HepG2 (cell line): ENCODE measurements around the gene SLC24A5. TPM values are rescaled to one million over a fixed set of nuclear protein-coding genes. Genes with fewer than 3 reads are reported as not detected.
A peak's percentile ranks its signal among the peaks of the same experiment; 100 is the strongest.

Source experiments
- ATAC-seq: fragments of 200-7000 bp; cut with Tn5 transposase; 3 replicates; pipeline ENCODE4 v1.9.1; 2020; ENCODE audit warnings: mild to moderate bottlenecking, moderate library complexity
- BruUV-seq: library from RNA; stranded (reverse); fragments of 400-500 nt; replicated peaks from 2 replicates; lab custom pipeline; 2021; lab: Mats Ljungman, UMichigan
- CTCF ChIA-PET: fragments of 300-600 bp; formaldehyde crosslinking; extraction: SDS; loops from one replicate; lab custom pipeline; 2021; ENCODE audit warnings: low total read pairs, inconsistent platforms, low intra/inter-chr PET ratio; lab: Yijun Ruan, JAX
- POLR2A ChIA-PET: fragments of 350-600 bp; sonication (Branson Sonifier 250); formaldehyde crosslinking; loops from one replicate; lab custom pipeline; 2020; ENCODE audit warnings: antibody characterized with exemption, inconsistent platforms; lab: Yijun Ruan, JAX
- DNase-seq: peaks from one replicate; pipeline ENCODE4 v3.0.0-alpha.2; 2015; ENCODE audit warnings: low spot score
- FAIRE-seq: peaks from 3 replicates; lab custom pipeline; 2011; peaks lifted over from hg19 to GRCh38; lab: Jason Lieb, UNC
- H2AFZ ChIP-seq: one replicate; pipeline ENCODE4 v1.6.1; 2011; ENCODE audit warnings: low read length, inconsistent platforms
- H3K27ac ChIP-seq: fragments of 300-600 bp; 3 replicates; pipeline ENCODE4 v1.8.0; 2011; ENCODE audit warnings: mixed run types, mild to moderate bottlenecking, mixed read lengths, low read length, inconsistent platforms; ENCODE audit not compliant: insufficient read depth; ENCODE audit errors: extremely low read length
- H3K27me3 ChIP-seq, 2 experiments: fragments of 200-600 bp in 1 of 2; 2 replicates in 1 of 2; 3 replicates in 1 of 2; pipeline versions ENCODE4 v1.6.0 to v1.8.0; 2011; ENCODE audit warnings: low read length in 2 of 2, mild to moderate bottlenecking in 2 of 2, moderate library complexity in 2 of 2, inconsistent platforms in 1 of 2; ENCODE audit not compliant: insufficient read depth in 2 of 2, control insufficient read depth in 1 of 2
- H3K36me3 ChIP-seq, 2 experiments: fragments of 200-600 bp in 1 of 2; replicated peaks in 1 of 2; 2 replicates in 1 of 2; 3 replicates in 1 of 2; pipeline versions ENCODE4 v1.5.1 to v1.8.0; 2011; ENCODE audit warnings: low read length in 2 of 2, inconsistent platforms in 1 of 2; ENCODE audit not compliant: insufficient read depth in 2 of 2, control insufficient read depth in 1 of 2
- H3K4me1 ChIP-seq: 2 replicates; pipeline ENCODE4 v1.5.1; 2012; ENCODE audit warnings: low read length, inconsistent platforms; ENCODE audit not compliant: insufficient read depth
- H3K4me2 ChIP-seq: 2 replicates; pipeline ENCODE4 v1.6.0; 2011; ENCODE audit warnings: low read depth, low read length, inconsistent platforms
- H3K4me3 ChIP-seq, 3 experiments: fragments of 200-600 bp in 1 of 3; sonication (generic), shearing (Covaris generic) in 1 of 3; replicated peaks in 1 of 3; 2 replicates each; pipeline ENCODE4 v1.5.1; 2011 to 2016; ENCODE audit warnings: low read length in 3 of 3, inconsistent platforms in 2 of 3, low read depth in 2 of 3, mild to moderate bottlenecking in 2 of 3, control low read depth in 1 of 3, mixed read lengths in 1 of 3; ENCODE audit not compliant: insufficient read depth in 1 of 3
- H3K79me2 ChIP-seq: one replicate; pipeline ENCODE4 v1.6.1; 2011; ENCODE audit warnings: low read length, inconsistent platforms; ENCODE audit not compliant: insufficient read depth
- H3K9ac ChIP-seq: 2 replicates; pipeline ENCODE4 v1.6.0; 2011; ENCODE audit warnings: mild to moderate bottlenecking, low read depth, low read length, inconsistent platforms; ENCODE audit not compliant: insufficient read depth
- H3K9me3 ChIP-seq: 2 replicates; pipeline ENCODE4 v1.5.1; 2012; ENCODE audit warnings: mild to moderate bottlenecking, low read length
- H4K20me1 ChIP-seq: 2 replicates; pipeline ENCODE4 v1.6.0; 2011; ENCODE audit warnings: inconsistent platforms, mild to moderate bottlenecking, low read length, moderate library complexity; ENCODE audit not compliant: insufficient read depth
- CCDC6 ChIP-seq: sonication (generic); formaldehyde crosslinking; IDR thresholded peaks from 2 replicates; pipeline ENCODE4 v1.8.1; 2022; ENCODE audit warnings: mild to moderate bottlenecking, missing genetic modification reagents, moderate library complexity
- CTCF ChIP-seq: sonication (generic); formaldehyde crosslinking; IDR thresholded peaks from 2 replicates; pipeline ENCODE4 v1.5.0; 2020; ENCODE audit warnings: mild to moderate bottlenecking, missing genetic modification reagents, moderate library complexity
- LBX2 ChIP-seq: sonication (generic); formaldehyde crosslinking; IDR thresholded peaks from 2 replicates; pipeline ENCODE4 v1.5.0; 2020; ENCODE audit warnings: missing genetic modification reagents, mild to moderate bottlenecking, borderline replicate concordance
- MED1 ChIP-seq: sonication (generic); formaldehyde crosslinking; IDR thresholded peaks from 2 replicates; pipeline ENCODE4 v1.4.0; 2020; ENCODE audit warnings: missing genetic modification reagents
- SMC3 ChIP-seq: IDR thresholded peaks from 2 replicates; pipeline ENCODE4 v1.6.1; 2011; ENCODE audit warnings: low read length, improper control_type of control experiment
- STAG1 ChIP-seq: sonication (generic); formaldehyde crosslinking; IDR thresholded peaks from 2 replicates; pipeline ENCODE4 v1.4.0; 2020; ENCODE audit warnings: missing genetic modification reagents
- TEAD3 ChIP-seq: optimal IDR thresholded peaks from 2 replicates; pipeline ENCODE3; 2016; ENCODE audit warnings: borderline replicate concordance
- ZFX ChIP-seq: sonication (generic); formaldehyde crosslinking; IDR thresholded peaks from 2 replicates; pipeline ENCODE4 v1.4.0; 2020; ENCODE audit warnings: mild to moderate bottlenecking, low read depth, missing genetic modification reagents, moderate library complexity
- WGBS: methylation state at CpG from one replicate; pipeline ENCODE4 v1.1.6; 2017; ENCODE audit warnings: low lambda C conversion rate; 5-methylcytosine and 5-hydroxymethylcytosine counted together
- in situ Hi-C: cut with HindIII; loops from 2 replicates; pipeline ENCODE4 v1.10.0; 2017; ENCODE audit warnings: low pct_unique_long_range_greater_than_20kb; ENCODE audit not compliant: extremely low pct_ligation_motif_present
- intact Hi-C: fragments of 100-400 bp; cut with micrococcal nuclease; formaldehyde crosslinking; loops from one replicate; pipeline ENCODE4 v1.10.0; 2022; ENCODE audit not compliant: unreplicated experiment
- polyA plus RNA-seq, 8 experiments: library from polyadenylated mRNA; depleted of rRNA in 3 of 8; stranded (reverse) in 7 of 8; unstranded in 1 of 8; fragments of >200 nt; fragmentation: Illumina TruSeq in 4 of 8; extraction: Trizol in 4 of 8; gene quantifications; 2 replicates each; pipeline versions ENCODE4 v1.2.1 to v1.2.3, GENCODE V29; 2011 to 2016; ENCODE audit warnings: low read depth in 4 of 8, missing spikeins in 1 of 8, mixed read lengths in 1 of 8; ENCODE audit not compliant: insufficient read depth in 1 of 8
- total RNA-seq, 5 experiments: library from RNA; depleted of rRNA; stranded (reverse); fragments of >200 nt; fragmentation: Illumina TruSeq; extraction: Trizol; gene quantifications; 2 replicates each; pipeline ENCODE4 v1.2.3, GENCODE V29; 2016; ENCODE audit warnings: low read depth in 1 of 5

SLC24A5 gene
- total and polyA plus RNA-seq, 2 of the 13 experiments (the other 11 are each of a cell fraction or from before 2014, with no cell fraction given) = not detected

GRCh38 chr15:48109856-48110531, 10.8 kb upstream of the SLC24A5 start:
- no peak overlapping the region for H2AFZ ChIP-seq
- no peaks in the 10 kb centered on the region for H3K9me3 ChIP-seq
- CTCF ChIA-PET = no interaction called here
- no peaks in the 10 kb centered on the region for H3K27me3 ChIP-seq
- in situ Hi-C loops (loop anchor here (10.0 kb wide), 1 partner anchor 175 kb away; no protein-coding TSS in a partner anchor), intact Hi-C loops (loop anchor here (5.0 kb wide), 1 partner anchor 242 kb away; no protein-coding TSS in a partner anchor)
- H3K36me3 ChIP-seq = no peaks in the 10 kb centered on the region
- WGBS = 13% methylated on average over 5 of the region's 5 CpGs
- no peaks in the 10 kb centered on the region for H3K4me1 ChIP-seq
- no peaks in the 10 kb centered on the region for H4K20me1 ChIP-seq
- no peak overlapping the region for H3K4me3 ChIP-seq
- BruUV-seq = no TSS peak
- DNase-seq (no peak), FAIRE-seq (no peak), ATAC-seq (peak; percentile 77)
- POLR2A ChIA-PET = no interaction called here
- TF ChIP-seq TEAD3 (peak; percentile 85), CCDC6 (CRISPR knock-in tag) (no peak), ZFX (CRISPR knock-in tag) (no peak)
- no peaks in the 10 kb centered on the region for H3K79me2 ChIP-seq
- H3K27ac ChIP-seq = no peak overlapping the region
- no peak overlapping the region for H3K9ac ChIP-seq
- H3K4me2 ChIP-seq = no peak overlapping the region

GRCh38 chr15:48112242-48112641, 8.5 kb upstream of the SLC24A5 start:
- no peak overlapping the region for H2AFZ ChIP-seq
- in situ Hi-C loops (loop anchor here (10.0 kb wide), 1 partner anchor 173 kb away; no protein-coding TSS in a partner anchor), intact Hi-C loops (loop anchor here (1.0 to 5.0 kb wide), 4 partner anchors 131 to 240 kb away; no protein-coding TSS in a partner anchor)
- no peak overlapping the region for H3K4me3 ChIP-seq
- H3K9me3 ChIP-seq = no peaks in the 10 kb centered on the region
- no peaks in the 10 kb centered on the region for H3K27me3 ChIP-seq
- H3K79me2 ChIP-seq = no peaks in the 10 kb centered on the region
- no peak overlapping the region for H3K27ac ChIP-seq
- WGBS = 3% methylated on average over 6 of the region's 6 CpGs
- FAIRE-seq (peak; percentile 8), DNase-seq (peak; percentile 16)
- BruUV-seq = no TSS peak
- H3K9ac ChIP-seq = no peak overlapping the region
- no peak overlapping the region for H3K4me2 ChIP-seq
- CTCF ChIA-PET = interaction anchor here (1.2 to 1.9 kb wide), 3 partner anchors 137 to 173 kb away, joined by 3 to 11 read pairs (median 4); no protein-coding TSS in a partner anchor
- no peaks in the 10 kb centered on the region for H3K4me1 ChIP-seq
- TF ChIP-seq MED1 (no peak), CTCF (peak; percentile 72), LBX2 (CRISPR knock-in tag) (no peak), SMC3 (peak; percentile 62; the same call in 1 of the 2 replicates), STAG1 (CRISPR knock-in tag) (peak; percentile 67)
- TF ChIP-seq, all 625 proteins: peak for 3
- H3K36me3 ChIP-seq = no peaks in the 10 kb centered on the region
- peak; percentile 93 for ATAC-seq
- POLR2A ChIA-PET = no interaction called here
- H4K20me1 ChIP-seq = no peaks in the 10 kb centered on the region
